GM23248 (cell line): ENCODE results near the gene ZNF234. TPM values are rescaled to one million over a fixed set of nuclear protein-coding genes. Genes with fewer than 3 reads are reported as not detected.
"Not testable (repeated sequence)": the region's sequence is repeated elsewhere in the genome, so short reads cannot be mapped to it uniquely, and the experiment has no call there.

Experiments
- DNase-seq: peaks from one replicate; pipeline ENCODE4 v3.0.0-alpha.2; 2015
- H2AFZ ChIP-seq: fragments of 200-600 bp; sonication (generic); 2 replicates; pipeline ENCODE4 v1.6.1; 2016; ENCODE audit warnings: antibody characterized with exemption
- H3F3A ChIP-seq: fragments of 200-600 bp; sonication (generic); 2 replicates; pipeline ENCODE4 v1.6.1; 2016; ENCODE audit warnings: mild to moderate bottlenecking, antibody characterized with exemption, mixed run types; ENCODE audit not compliant: insufficient read depth
- H3K27ac ChIP-seq: fragments of 200-600 bp; sonication (generic); 2 replicates; pipeline ENCODE4 v1.5.1; 2016; ENCODE audit warnings: mild to moderate bottlenecking
- H3K27me3 ChIP-seq: fragments of 200-600 bp; sonication (generic); replicated peaks from 2 replicates; pipeline ENCODE4 v1.6.1; 2016; ENCODE audit warnings: mild to moderate bottlenecking; ENCODE audit not compliant: insufficient read depth
- H3K36me3 ChIP-seq: fragments of 200-600 bp; sonication (generic); 2 replicates; pipeline ENCODE4 v1.6.1; 2016; ENCODE audit warnings: low read depth, mild to moderate bottlenecking
- H3K4me1 ChIP-seq: fragments of 200-600 bp; sonication (generic); 2 replicates; pipeline ENCODE4 v1.6.1; 2016; ENCODE audit warnings: mild to moderate bottlenecking; ENCODE audit not compliant: insufficient read depth
- H3K4me2 ChIP-seq: fragments of 200-600 bp; sonication (generic); one replicate; pipeline ENCODE4 v1.6.1; 2016; ENCODE audit warnings: mild to moderate bottlenecking; ENCODE audit not compliant: unreplicated experiment
- H3K4me3 ChIP-seq: fragments of 200-600 bp; sonication (generic); 2 replicates; pipeline ENCODE4 v1.5.1; 2016; ENCODE audit warnings: mild to moderate bottlenecking
- H3K79me2 ChIP-seq: fragments of 200-600 bp; sonication (generic); 2 replicates; pipeline ENCODE4 v1.6.1; 2016; ENCODE audit warnings: mild to moderate bottlenecking; ENCODE audit not compliant: insufficient read depth
- H3K9ac ChIP-seq: fragments of 200-600 bp; sonication (generic); 2 replicates; pipeline ENCODE4 v1.6.1; 2016; ENCODE audit warnings: mild to moderate bottlenecking
- H3K9me2 ChIP-seq: fragments of 200-600 bp; sonication (generic); 2 replicates; pipeline ENCODE4 v1.6.1; 2016; ENCODE audit warnings: mixed run types, mild to moderate bottlenecking, moderate library complexity; ENCODE audit not compliant: insufficient read depth
- H3K9me3 ChIP-seq: fragments of 200-600 bp; sonication (generic); one replicate; pipeline ENCODE4 v1.6.1; 2017; ENCODE audit warnings: low read depth
- H4K20me1 ChIP-seq: fragments of 200-600 bp; sonication (generic); 2 replicates; pipeline ENCODE4 v1.6.0; 2016; ENCODE audit not compliant: insufficient read depth
- EZH2 ChIP-seq: fragments of 200-600 bp; sonication (generic); IDR thresholded peaks from 2 replicates; pipeline ENCODE4 v1.6.1; 2018; ENCODE audit warnings: antibody characterized with exemption, mild to moderate bottlenecking; ENCODE audit not compliant: insufficient read depth, poor library complexity, severe bottlenecking
- EZH2phosphoT487 ChIP-seq: fragments of 200-600 bp; sonication (generic); IDR thresholded peaks from 2 replicates; pipeline ENCODE4 v1.6.1; 2018; ENCODE audit warnings: antibody characterized with exemption, moderate library complexity, mild to moderate bottlenecking, low read depth; ENCODE audit not compliant: insufficient read depth
- WGBS, 2 experiments: methylation state at CpG; one replicate each; pipeline ENCODE4 v1.1.6; 2015 to 2017; ENCODE audit warnings: low lambda C conversion rate in 2 of 2, low coverage in 1 of 2; ENCODE audit errors: missing lambda C conversion rate in 2 of 2; 5-methylcytosine and 5-hydroxymethylcytosine counted together
- in situ Hi-C: fragments of 300-500 bp; cut with MboI; formaldehyde crosslinking; loops from 2 replicates; pipeline ENCODE4 v1.15.0; 2020
- polyA plus RNA-seq: library from polyadenylated mRNA; unstranded; fragments of >200 nt; fragmentation: Nextera tagmentation; extraction: Ambion mirVana; gene quantifications from 2 replicates; pipeline ENCODE4 v1.2.1, GENCODE V29; 2016
- total RNA-seq: library from RNA; depleted of rRNA; stranded (reverse); fragments of >200 nt; shearing (Covaris generic); gene quantifications from 2 replicates; pipeline ENCODE4 v1.2.3, GENCODE V29; 2014; rRNA removed

Gene ZNF234
- total and polyA plus RNA-seq, 2 experiments from 2014 or later = 6.2 to 6.5 TPM

DNA sequence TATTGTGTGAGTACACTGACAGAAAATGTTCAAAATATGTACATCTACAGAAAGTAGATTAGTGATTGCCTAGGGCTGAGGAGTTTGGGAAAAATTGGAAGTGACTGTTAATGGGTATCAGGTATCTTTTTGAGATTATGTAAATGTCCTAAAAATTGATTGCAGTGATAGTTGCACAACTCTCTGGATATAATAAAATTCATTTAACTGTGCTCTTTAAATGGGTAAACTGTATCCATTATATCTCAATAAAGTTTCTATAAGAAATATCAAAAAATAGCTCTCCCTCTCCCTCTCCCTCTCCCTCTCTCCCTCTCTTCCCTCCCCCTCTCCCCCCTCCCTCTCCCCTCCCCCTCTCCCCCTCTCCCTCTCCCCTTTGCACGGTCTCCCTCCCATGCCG, 61.6 kb downstream of the ZNF234 start:
- in situ Hi-C loops = no loop called here
- Histone ChIP-seq H2AFZ (no peak overlapping the region), H3K4me1 (0 out of 2 replicates have a peak, but pooled peaks cover under 1% of the 10 kb centered on the region), H3K4me3 (no peak overlapping the region), H3K36me3 (no peaks in the 10 kb centered on the region), H3K9ac (no peak overlapping the region), H3K4me2 (no peak overlapping the region), H3K27ac (no peak overlapping the region), H3K9me2 (no peaks in the 10 kb centered on the region), H3K27me3 (no peaks in the 10 kb centered on the region), H4K20me1 (no peaks in the 10 kb centered on the region), H3K79me2 (peaks cover under 1% of the 10 kb centered on the region; the same call in 1 of the 2 replicates), H3K9me3 (no peaks in the 10 kb centered on the region), H3F3A (peaks cover 6% of the 10 kb centered on the region)
- TF ChIP-seq EZH2 (no peak), EZH2phosphoT487 (no peak)
- 76 to 81% methylated on average over 2 of the region's 2 CpGs for WGBS, 2 experiments
- no peak for DNase-seq

DNA sequence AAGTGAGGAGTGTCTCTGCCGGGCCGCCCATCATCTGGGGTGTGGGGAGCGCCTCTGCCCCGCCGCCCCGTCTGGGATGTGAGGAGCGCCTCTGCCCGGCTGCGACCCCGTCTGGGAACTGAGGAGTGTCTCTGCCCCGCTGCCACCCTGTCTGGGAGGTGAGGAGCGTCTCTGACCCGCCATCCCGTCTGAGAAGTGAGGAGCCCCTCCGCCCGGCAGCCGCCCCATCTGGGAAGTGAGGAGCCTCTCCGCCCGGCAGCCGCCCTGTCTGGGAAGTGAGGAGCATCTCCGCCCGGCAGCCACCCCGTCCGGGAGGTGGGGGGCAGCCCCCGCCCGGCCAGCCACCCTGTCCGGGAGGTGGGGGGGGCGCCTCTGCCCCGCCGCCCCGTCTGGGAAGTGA, 62.5 kb downstream of the ZNF234 start:
- H3K27me3 ChIP-seq, in situ Hi-C loops, H3F3A ChIP-seq, H3K9me2 ChIP-seq, H3K4me1 ChIP-seq, H3K4me3 ChIP-seq, H3K9me3 ChIP-seq, DNase-seq, H3K79me2 ChIP-seq, H4K20me1 ChIP-seq, H3K4me2 ChIP-seq, H3K27ac ChIP-seq, H2AFZ ChIP-seq, H3K9ac ChIP-seq, H3K36me3 ChIP-seq: not testable (repeated sequence)
- 73 to 90% methylated on average over 7 to 25 of the region's 31 CpGs for WGBS, 2 experiments

DNA sequence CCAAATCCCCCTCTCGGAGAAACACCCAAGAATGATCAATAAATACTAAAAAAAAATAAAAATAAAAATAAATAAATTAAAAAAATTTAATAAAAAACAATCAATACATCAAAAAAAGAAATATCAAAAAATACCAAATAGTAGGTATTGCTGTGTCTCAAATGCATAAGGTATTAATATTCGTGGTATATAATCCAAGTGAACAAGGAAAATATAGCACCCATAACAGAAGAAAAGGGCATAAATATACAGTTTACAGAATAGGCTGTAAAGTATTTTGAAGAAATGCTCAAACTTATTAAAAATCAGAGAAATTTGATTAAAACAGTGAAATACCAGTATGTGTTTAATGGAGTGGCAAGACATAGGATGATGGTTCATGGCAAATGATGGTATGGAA, 63.4 kb downstream of the ZNF234 start:
- H3F3A ChIP-seq = peaks cover 6% of the 10 kb centered on the region
- H2AFZ ChIP-seq = no peak overlapping the region
- DNase-seq = no peak
- no peaks in the 10 kb centered on the region for H4K20me1 ChIP-seq
- no peak overlapping the region for H3K27ac ChIP-seq
- H3K4me2 ChIP-seq = no peak overlapping the region
- H3K9me2 ChIP-seq = no peaks in the 10 kb centered on the region
- H3K4me1 ChIP-seq = peaks cover 8% of the 10 kb centered on the region; the same call in 1 of the 2 replicates
- H3K9me3 ChIP-seq = no peaks in the 10 kb centered on the region
- H3K4me3 ChIP-seq = no peak overlapping the region
- H3K36me3 ChIP-seq = no peaks in the 10 kb centered on the region
- WGBS, 2 experiments = 33 to 48% methylated on average over 2 of the region's 2 CpGs
- no peak overlapping the region for H3K9ac ChIP-seq
- no peaks in the 10 kb centered on the region for H3K27me3 ChIP-seq
- TF ChIP-seq EZH2 (no peak), EZH2phosphoT487 (no peak)
- peaks cover 8% of the 10 kb centered on the region for H3K79me2 ChIP-seq
- in situ Hi-C loops = no loop called here

GRCh38 chr19:44207126-44207803, 65.9 kb downstream of the ZNF234 start:
- Histone ChIP-seq H3K79me2 (peaks cover 8% of the 10 kb centered on the region), H3K27ac (peak overlapping the region; percentile 74), H3F3A (peaks cover 9% of the 10 kb centered on the region), H3K4me2 (peak overlapping the region; percentile 82), H3K4me1 (peaks cover 8% of the 10 kb centered on the region; the same call in 1 of the 2 replicates), H3K9ac (peak overlapping the region; percentile 87), H3K27me3 (no peaks in the 10 kb centered on the region), H3K9me3 (no peaks in the 10 kb centered on the region), H4K20me1 (no peaks in the 10 kb centered on the region), H3K36me3 (no peaks in the 10 kb centered on the region), H3K9me2 (no peaks in the 10 kb centered on the region), H2AFZ (peak overlapping the region; percentile 98), H3K4me3 (peak overlapping the region; percentile 87)
- in situ Hi-C loops = no loop called here
- WGBS, 2 experiments = 3% methylated on average over 26 of the region's 26 CpGs
- TF ChIP-seq EZH2 (no peak), EZH2phosphoT487 (no peak)
- peak; percentile 96 for DNase-seq

Other genes starting within 250 kb of the ZNF234 start
- 8.9 and 13.0 TPM in 2 replicates for gene ZNF45, start 206.3 kb upstream of the ZNF234 start, total RNA-seq
- 7.7 and 8.5 TPM in 2 replicates for gene ZNF45, start 206.3 kb upstream of the ZNF234 start, polyA plus RNA-seq
- gene ZNF221, start 190.3 kb upstream of the ZNF234 start, total RNA-seq = 3.8 and 7.8 TPM in 2 replicates
- gene ZNF221, start 190.3 kb upstream of the ZNF234 start, polyA plus RNA-seq = 1.6 and 1.9 TPM in 2 replicates
- 6.8 and 13.7 TPM in 2 replicates for gene ZNF155, start 157.4 kb upstream of the ZNF234 start, total RNA-seq
- gene ZNF155, start 157.4 kb upstream of the ZNF234 start, polyA plus RNA-seq = 4.0 and 5.2 TPM in 2 replicates
- 1.9 and 3.9 TPM in 2 replicates for gene ZNF230, start 138.6 kb upstream of the ZNF234 start, total RNA-seq
- gene ZNF230, start 138.6 kb upstream of the ZNF234 start, polyA plus RNA-seq = 2.2 and 2.7 TPM in 2 replicates
- 2.5 and 6.6 TPM in 2 replicates for gene ZNF222, start 116.2 kb upstream of the ZNF234 start, total RNA-seq
- 3.1 and 3.2 TPM in 2 replicates for gene ZNF222, start 116.2 kb upstream of the ZNF234 start, polyA plus RNA-seq
- gene ZNF223, start 89.5 kb upstream of the ZNF234 start, total RNA-seq = 3.5 and 24.0 TPM in 2 replicates
- 2.8 and 3.5 TPM in 2 replicates for gene ZNF223, start 89.5 kb upstream of the ZNF234 start, polyA plus RNA-seq
- 1.9 and 2.9 TPM in 2 replicates for gene ZNF284, start 69.4 kb upstream of the ZNF234 start, total RNA-seq
- 1.9 and 2.0 TPM in 2 replicates for gene ZNF284, start 69.4 kb upstream of the ZNF234 start, polyA plus RNA-seq
- gene ZNF224, start 47.2 kb upstream of the ZNF234 start, total RNA-seq = 15.6 and 19.2 TPM in 2 replicates
- 9.4 and 11.7 TPM in 2 replicates for gene ZNF224, start 47.2 kb upstream of the ZNF234 start, polyA plus RNA-seq
- 5.8 and 6.1 TPM in 2 replicates for gene ZNF225, start 28.2 kb upstream of the ZNF234 start, total RNA-seq
- 3.2 and 4.3 TPM in 2 replicates for gene ZNF225, start 28.2 kb upstream of the ZNF234 start, polyA plus RNA-seq
- 20.1 and 32.5 TPM in 2 replicates for gene ZNF226, start 23.5 kb downstream of the ZNF234 start, total RNA-seq
- 27.1 and 30.3 TPM in 2 replicates for gene ZNF226, start 23.5 kb downstream of the ZNF234 start, polyA plus RNA-seq
- gene ZNF227, start 71.0 kb downstream of the ZNF234 start, total RNA-seq = 7.6 and 16.1 TPM in 2 replicates
- gene ZNF227, start 71.0 kb downstream of the ZNF234 start, polyA plus RNA-seq = 7.5 and 7.8 TPM in 2 replicates
- 0.13 and 0.86 TPM in 2 replicates for gene ZNF233, start 118.3 kb downstream of the ZNF234 start, total RNA-seq
- gene ZNF233, start 118.3 kb downstream of the ZNF234 start, polyA plus RNA-seq = 0.61 and 0.80 TPM in 2 replicates
- gene ZNF235, start 163.5 kb downstream of the ZNF234 start, total RNA-seq = 1.0 and 2.1 TPM in 2 replicates
- gene ZNF235, start 163.5 kb downstream of the ZNF234 start, polyA plus RNA-seq = 1.4 and 2.6 TPM in 2 replicates
- gene ZNF112, start 215.1 kb downstream of the ZNF234 start, total RNA-seq = 5.6 and 5.7 TPM in 2 replicates
- gene ZNF112, start 215.1 kb downstream of the ZNF234 start, polyA plus RNA-seq = 4.2 and 5.6 TPM in 2 replicates